SK-N-SH treated with all-trans-retinoic acid at 6 μM for 48 hours (cell line): Measurements from ENCODE around the gene CCNJ.

Experiments
- TSHZ2 ChIP-seq: fragments of 250-450 bp; sonication (Bioruptor Pico); IDR thresholded peaks from 2 replicates; pipeline ENCODE4 v1.5.0; 2020; ENCODE audit warnings: mild to moderate bottlenecking, moderate library complexity
- ZC3H10 ChIP-seq: fragments of 250-450 bp; sonication (Bioruptor Pico); IDR thresholded peaks from 2 replicates; pipeline ENCODE4 v1.5.1; 2021; ENCODE audit warnings: mild to moderate bottlenecking, moderate library complexity
- ZFP3 ChIP-seq: fragments of 250-450 bp; sonication (Bioruptor Pico); IDR thresholded peaks from 2 replicates; pipeline ENCODE4 v1.5.0; 2020; ENCODE audit warnings: mild to moderate bottlenecking, moderate library complexity
- ZFP30 ChIP-seq: fragments of 450-650 bp; formaldehyde crosslinking; IDR thresholded peaks from 2 replicates; pipeline ENCODE4 v1.5.0; 2022; ENCODE audit warnings: mild to moderate bottlenecking, moderate library complexity

- TF ChIP-seq ZC3H10 (CRISPR knock-in tag), result no peak
- TF ChIP-seq ZFP3 (CRISPR knock-in tag), result no peak; the same call in 1 of the 2 replicates
- no peak for TF ChIP-seq TSHZ2
- TF ChIP-seq ZFP30 (CRISPR knock-in tag), result no peak
These were observed 47.0 kb downstream of the CCNJ start for GRCh38 chr10:96090463-96090800.
